Vagina (tissue), 2 donors: ENCODE results near the gene RNF166. TPM values are rescaled to one million over a fixed set of nuclear protein-coding genes. Genes with fewer than 3 reads are reported as not detected.

ENCODE experiments used
- DNase-seq, 2 donors: peaks; one replicate each; pipeline ENCODE4 v3.0.0-alpha.2; 2017; ENCODE audit errors: extremely low spot score in 2 of 2
- H3K27ac ChIP-seq: fragments of 200-600 bp; sonication (generic); one replicate; pipeline ENCODE4 v1.5.1; 2019
- H3K27me3 ChIP-seq: fragments of 200-600 bp; sonication (generic); one replicate; pipeline ENCODE4 v1.5.1; 2019
- H3K36me3 ChIP-seq, 2 donors: fragments of 200-600 bp; sonication (generic); one replicate each; pipeline ENCODE4 v1.5.1; 2017 to 2019
- H3K4me1 ChIP-seq: fragments of 200-600 bp; sonication (generic); one replicate; pipeline ENCODE4 v1.5.1; 2019
- H3K4me3 ChIP-seq, 2 donors: fragments of 200-600 bp; sonication (generic); 1 replicate in 1 of 2; 2 replicates in 1 of 2; pipeline ENCODE4 v1.5.1; 2016 to 2019
- H3K9me3 ChIP-seq: fragments of 200-600 bp; sonication (generic); one replicate; pipeline ENCODE4 v1.5.1; 2019
- POLR2A ChIP-seq, 2 donors: fragments of 450-650 bp; IDR thresholded peaks; one replicate each; pipeline ENCODE4 v1.6.1; 2017; ENCODE audit warnings: antibody characterized with exemption in 2 of 2, mild to moderate bottlenecking in 2 of 2, moderate library complexity in 2 of 2
- POLR2AphosphoS5 ChIP-seq, 2 donors: sonication (generic); formaldehyde crosslinking; IDR thresholded peaks; one replicate each; pipeline ENCODE4 v1.9.0; 2017; ENCODE audit warnings: antibody characterized with exemption in 2 of 2, mild to moderate bottlenecking in 2 of 2, low read depth in 1 of 2; ENCODE audit not compliant: insufficient read depth in 1 of 2
- intact Hi-C: fragments of 100-400 bp; cut with DNase I; formaldehyde crosslinking; loops from one replicate; pipeline ENCODE4 v1.15.1; 2023
- total RNA-seq: library from RNA; depleted of rRNA; stranded (reverse); fragments of >200 nt; gene quantifications from one replicate; pipeline ENCODE4 v1.2.3, GENCODE V29; 2016
- TF ChIP-seq, protein P1 (sequence below), 3 experiments: fragments of 450-650 bp in 2 of 3; fragments of 200-600 bp in 1 of 3; sonication (generic) in 1 of 3; IDR thresholded peaks; one replicate each; pipeline ENCODE4 v1.5.1; 2017 to 2019; ENCODE audit warnings: antibody characterized with exemption in 3 of 3, mild to moderate bottlenecking in 2 of 3, moderate library complexity in 2 of 3

RNF166 gene
- total RNA-seq, 1 donor from 2014 or later: 26.5 TPM

DNA sequence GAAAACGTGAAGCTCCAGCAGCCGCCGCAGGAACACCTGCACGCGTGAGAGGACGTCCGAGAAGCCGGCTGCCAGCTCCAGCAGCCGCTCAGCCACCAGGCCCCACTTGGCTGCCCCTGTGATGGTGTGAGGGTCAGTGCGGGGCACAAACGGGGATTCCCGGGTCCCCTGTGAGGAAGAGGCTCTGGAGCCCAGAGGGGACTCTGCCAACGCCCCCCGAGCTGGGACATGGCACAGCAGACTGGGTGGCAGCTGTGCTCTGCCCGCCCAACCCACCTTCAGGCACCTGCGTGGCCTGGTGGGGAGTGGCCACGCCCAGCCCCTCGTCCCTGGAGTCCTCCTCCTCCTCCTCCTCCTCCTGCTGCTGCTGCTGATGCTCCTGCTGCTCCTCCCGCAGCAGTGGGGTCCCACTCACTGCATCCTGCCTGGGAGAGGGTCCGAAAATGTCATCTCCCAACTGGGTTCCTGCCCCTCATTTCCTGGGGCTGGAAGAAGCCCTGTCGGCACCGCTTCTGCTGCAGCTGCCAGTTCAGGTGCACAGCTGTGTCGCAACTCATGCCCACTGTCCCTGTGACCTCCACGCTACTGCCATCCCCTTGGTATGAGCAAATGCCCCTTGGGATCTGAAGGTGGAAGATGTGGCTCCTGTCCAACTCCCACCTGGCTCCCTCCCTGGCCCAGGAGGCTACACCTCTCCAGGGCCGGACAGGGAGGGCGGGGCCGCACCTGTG is 27.6 kb upstream of the RNF166 start:
- no peaks in the 10 kb centered on the region for H3K9me3 ChIP-seq
- no peak overlapping the region for H3K27ac ChIP-seq
- peaks cover 0 to 51% of the 10 kb centered on the region in 2 donors for H3K36me3 ChIP-seq
- no peaks in the 10 kb centered on the region for H3K27me3 ChIP-seq
- H3K4me1 ChIP-seq: peaks cover 16% of the 10 kb centered on the region
- no peak for DNase-seq
- TF ChIP-seq POLR2A (IDR thresholded peaks at IDR 0.05): no peak
- TF ChIP-seq, protein P1, sequence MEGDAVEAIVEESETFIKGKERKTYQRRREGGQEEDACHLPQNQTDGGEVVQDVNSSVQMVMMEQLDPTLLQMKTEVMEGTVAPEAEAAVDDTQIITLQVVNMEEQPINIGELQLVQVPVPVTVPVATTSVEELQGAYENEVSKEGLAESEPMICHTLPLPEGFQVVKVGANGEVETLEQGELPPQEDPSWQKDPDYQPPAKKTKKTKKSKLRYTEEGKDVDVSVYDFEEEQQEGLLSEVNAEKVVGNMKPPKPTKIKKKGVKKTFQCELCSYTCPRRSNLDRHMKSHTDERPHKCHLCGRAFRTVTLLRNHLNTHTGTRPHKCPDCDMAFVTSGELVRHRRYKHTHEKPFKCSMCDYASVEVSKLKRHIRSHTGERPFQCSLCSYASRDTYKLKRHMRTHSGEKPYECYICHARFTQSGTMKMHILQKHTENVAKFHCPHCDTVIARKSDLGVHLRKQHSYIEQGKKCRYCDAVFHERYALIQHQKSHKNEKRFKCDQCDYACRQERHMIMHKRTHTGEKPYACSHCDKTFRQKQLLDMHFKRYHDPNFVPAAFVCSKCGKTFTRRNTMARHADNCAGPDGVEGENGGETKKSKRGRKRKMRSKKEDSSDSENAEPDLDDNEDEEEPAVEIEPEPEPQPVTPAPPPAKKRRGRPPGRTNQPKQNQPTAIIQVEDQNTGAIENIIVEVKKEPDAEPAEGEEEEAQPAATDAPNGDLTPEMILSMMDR (IDR thresholded peaks at IDR 0.05): no peak
- TF ChIP-seq POLR2AphosphoS5 (IDR thresholded peaks at IDR 0.05; ENCODE audit: insufficient read depth in 1 of 2, low read depth in 1 of 2): no peak
- intact Hi-C loops: no loop called here
- no peak overlapping the region for H3K4me3 ChIP-seq

DNA sequence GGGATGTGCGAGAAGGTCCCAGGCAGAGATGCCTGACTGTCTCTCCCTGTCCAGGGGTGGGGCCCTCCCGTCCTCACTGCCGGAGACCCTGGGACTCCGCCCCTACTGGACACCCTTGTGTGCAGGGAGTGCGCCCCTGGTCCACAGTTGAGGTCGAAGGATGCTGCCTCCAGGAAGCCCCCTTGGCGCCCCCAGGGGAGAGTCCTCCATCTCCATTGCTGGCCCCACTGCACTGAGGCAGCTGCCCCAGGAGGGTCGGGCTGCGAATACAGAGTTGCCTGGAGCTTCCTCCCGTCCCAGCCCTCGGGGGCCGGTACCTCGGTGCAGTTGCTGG is 26.7 kb upstream of the RNF166 start:
- TF ChIP-seq POLR2A (IDR thresholded peaks at IDR 0.05) (no peak), POLR2AphosphoS5 (IDR thresholded peaks at IDR 0.05; ENCODE audit: insufficient read depth in 1 of 2, low read depth in 1 of 2) (no peak)
- TF ChIP-seq, protein P1 (IDR thresholded peaks at IDR 0.05): no peak
- Histone ChIP-seq H3K9me3 (no peaks in the 10 kb centered on the region), H3K4me1 (peaks cover 9% of the 10 kb centered on the region), H3K27me3 (no peaks in the 10 kb centered on the region), H3K4me3 (no peak overlapping the region), H3K27ac (no peak overlapping the region), H3K36me3 (peaks cover 0 to 51% of the 10 kb centered on the region in 2 donors)
- no peak for DNase-seq
- intact Hi-C loops: no loop called here

DNA sequence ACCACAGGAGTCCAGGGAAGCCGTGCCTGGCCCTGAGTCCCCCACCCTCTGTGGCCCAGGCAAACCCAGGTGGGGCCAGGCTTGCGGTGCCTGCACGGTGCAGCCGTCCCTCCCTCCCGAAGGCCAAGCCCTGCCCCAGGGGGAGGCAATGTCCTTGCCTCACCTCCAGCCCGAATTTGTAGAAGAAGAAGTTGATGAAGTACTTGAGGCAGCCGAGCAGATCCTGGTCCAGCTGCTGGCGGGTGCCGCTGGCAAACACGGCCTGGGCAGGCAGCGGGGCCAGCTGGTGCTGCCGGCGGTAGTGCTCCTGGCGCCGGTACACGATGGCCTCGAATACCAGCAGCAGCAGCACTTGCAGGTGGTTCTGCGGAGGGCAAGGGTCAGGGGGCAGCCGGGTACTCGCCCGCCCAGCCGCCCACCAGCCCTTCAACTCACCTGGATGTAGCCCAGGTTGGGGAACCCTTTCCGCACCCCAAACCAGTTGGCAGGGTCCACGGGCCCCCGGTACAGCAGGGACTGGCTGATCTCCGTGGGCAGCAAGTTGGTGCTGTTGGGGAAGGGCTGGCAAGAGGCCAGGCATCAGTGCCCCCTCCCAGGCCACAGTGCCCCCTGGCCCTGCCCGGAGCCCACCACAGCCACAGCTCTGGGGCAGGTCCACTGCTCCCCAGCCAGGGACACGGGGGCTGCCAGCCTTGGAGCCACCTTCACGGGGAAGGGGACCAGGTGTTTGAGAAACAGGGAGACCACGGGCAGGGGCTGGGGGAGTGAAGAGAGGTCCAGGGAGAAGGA is 26.2 kb upstream of the RNF166 start:
- Histone ChIP-seq H3K4me3 (no peak overlapping the region), H3K9me3 (no peaks in the 10 kb centered on the region), H3K27me3 (no peaks in the 10 kb centered on the region), H3K27ac (no peak overlapping the region), H3K36me3 (peaks cover 0 to 52% of the 10 kb centered on the region in 2 donors), H3K4me1 (peaks cover 3% of the 10 kb centered on the region)
- intact Hi-C loops: no loop called here
- no peak for DNase-seq
- TF ChIP-seq POLR2A (IDR thresholded peaks at IDR 0.05) (no peak), POLR2AphosphoS5 (IDR thresholded peaks at IDR 0.05; ENCODE audit: insufficient read depth in 1 of 2, low read depth in 1 of 2) (no peak)
- TF ChIP-seq, protein P1 (IDR thresholded peaks at IDR 0.05): no peak

DNA sequence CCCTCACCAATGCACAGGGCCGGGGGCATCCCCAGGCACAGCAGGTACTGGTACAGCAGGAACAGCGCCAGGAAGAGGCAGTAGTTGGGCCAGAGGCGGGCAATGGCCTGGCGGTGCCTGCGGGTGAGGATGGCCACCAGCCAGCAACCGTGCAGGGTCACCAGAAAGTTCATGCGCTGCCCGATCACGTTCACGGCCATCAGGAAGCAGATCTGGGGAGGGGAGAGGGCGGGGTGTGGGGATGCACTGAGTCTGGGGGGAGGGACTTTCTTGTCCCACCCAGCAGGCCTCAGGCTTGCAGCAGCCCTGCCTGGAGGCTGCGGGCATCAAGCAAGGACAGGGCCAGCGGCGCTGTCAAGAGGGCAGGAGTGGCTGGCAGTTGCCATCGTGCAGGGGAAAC is 25.5 kb upstream of the RNF166 start:
- Histone ChIP-seq H3K27ac (no peak overlapping the region), H3K4me3 (no peak overlapping the region), H3K9me3 (no peaks in the 10 kb centered on the region), H3K36me3 (peaks cover 0 to 59% of the 10 kb centered on the region in 2 donors), H3K27me3 (no peaks in the 10 kb centered on the region), H3K4me1 (no peaks in the 10 kb centered on the region)
- DNase-seq: no peak
- TF ChIP-seq POLR2AphosphoS5 (IDR thresholded peaks at IDR 0.05; ENCODE audit: insufficient read depth in 1 of 2, low read depth in 1 of 2) (no peak), POLR2A (IDR thresholded peaks at IDR 0.05) (no peak)
- TF ChIP-seq, protein P1 (IDR thresholded peaks at IDR 0.05): no peak
- intact Hi-C loops: no loop called here
